ENCODE data around the gene MRPL48.
A peak's percentile ranks its signal among the peaks of the same experiment; 100 is the strongest.
"Not testable (repeated sequence)": the region's sequence is repeated elsewhere in the genome, so short reads cannot be mapped to it uniquely, and the experiment has no call there.

Gene MRPL48

DNA sequence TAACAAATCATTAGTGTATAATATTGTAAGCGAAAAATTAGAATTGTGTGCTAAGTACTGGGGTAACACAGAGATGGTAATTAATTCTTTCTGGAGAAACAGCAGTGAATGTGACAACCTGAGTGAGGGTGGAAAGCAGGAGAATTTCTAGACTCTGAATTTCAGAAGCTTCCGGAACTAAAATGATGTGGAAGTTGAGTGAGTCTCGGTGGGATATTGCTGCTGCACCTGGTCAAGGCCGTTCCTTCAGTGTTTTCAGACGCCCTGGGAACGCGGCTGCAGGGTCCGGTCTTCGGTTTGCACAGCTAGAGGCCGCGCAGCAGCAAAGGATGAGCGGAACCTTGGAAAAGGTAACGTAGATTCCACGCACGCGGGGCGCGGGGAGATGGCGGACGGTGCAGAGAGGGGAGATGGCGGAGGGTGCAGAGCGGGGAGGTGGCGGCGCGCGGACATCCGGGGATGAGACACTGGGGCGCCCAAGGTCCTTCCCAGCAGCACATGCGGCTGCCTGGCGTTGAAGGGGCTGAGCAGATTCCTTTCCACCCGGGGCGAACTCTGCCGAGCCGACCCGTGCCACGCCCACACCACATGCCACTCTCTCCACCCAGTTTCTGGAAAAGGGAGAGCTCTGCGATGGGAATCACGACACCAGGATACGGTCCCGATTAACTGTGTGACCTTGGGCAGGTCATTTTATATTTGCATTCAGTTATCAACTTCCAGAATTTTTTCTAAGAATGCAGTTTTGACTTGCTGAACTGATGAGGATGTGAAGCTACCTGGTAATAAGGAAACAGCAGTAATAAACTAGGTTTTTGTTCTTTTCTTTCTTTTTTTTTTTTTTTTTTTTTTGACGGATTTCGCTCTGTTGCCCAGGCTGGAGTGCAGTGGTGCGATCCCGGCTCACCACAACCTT is at the start of gene MRPL48:
MRPL48 (plus strand) TSS at position 232 of the 916 bp plus-strand sequence; CDS start at position 330, 98 bp downstream.
- DNase-seq (ENCODE audit: low spot score) = peak; percentile 87

DNA sequence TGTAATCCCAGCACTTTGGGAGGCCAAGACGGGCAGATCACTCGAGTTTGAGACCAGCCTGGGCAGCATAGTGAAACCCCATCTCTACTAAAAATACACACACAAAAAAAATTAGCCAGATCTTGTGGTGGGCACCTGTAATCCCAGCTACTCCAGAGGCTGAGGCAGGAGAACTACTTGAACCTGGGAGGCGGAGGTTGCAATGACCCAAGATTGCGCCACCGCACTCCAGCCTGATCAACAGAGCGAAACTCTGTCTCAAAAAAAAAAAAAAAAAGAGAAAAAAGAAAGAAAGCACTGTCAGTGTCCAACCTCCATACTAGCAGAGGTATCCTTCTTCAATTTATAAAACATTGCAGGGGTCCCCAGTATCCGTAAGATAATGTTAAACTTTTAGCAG is 44.6 kb upstream of the MRPL48 start:
- DNase-seq (ENCODE audit: low spot score) = no peak

DNA sequence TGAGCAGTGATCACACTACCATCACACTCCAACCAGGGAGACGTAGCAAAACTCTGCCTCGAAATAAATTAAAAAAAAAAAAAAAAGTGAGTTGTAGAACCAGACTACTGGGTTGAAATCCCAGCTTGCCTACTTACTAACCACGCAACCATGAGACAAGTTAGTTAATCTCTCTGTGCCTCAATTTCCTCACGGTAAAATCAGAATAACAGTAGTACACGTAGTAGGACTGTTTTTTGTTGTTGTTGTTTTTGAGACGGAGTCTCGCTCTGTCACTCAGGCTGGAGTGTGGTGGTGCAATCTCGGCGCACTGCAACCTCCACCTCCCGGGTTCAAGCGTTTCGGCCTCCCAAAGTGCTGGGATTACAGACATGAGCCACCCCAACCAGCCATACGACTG is 41.0 kb upstream of the MRPL48 start:
- DNase-seq (ENCODE audit: low spot score) = no peak

DNA sequence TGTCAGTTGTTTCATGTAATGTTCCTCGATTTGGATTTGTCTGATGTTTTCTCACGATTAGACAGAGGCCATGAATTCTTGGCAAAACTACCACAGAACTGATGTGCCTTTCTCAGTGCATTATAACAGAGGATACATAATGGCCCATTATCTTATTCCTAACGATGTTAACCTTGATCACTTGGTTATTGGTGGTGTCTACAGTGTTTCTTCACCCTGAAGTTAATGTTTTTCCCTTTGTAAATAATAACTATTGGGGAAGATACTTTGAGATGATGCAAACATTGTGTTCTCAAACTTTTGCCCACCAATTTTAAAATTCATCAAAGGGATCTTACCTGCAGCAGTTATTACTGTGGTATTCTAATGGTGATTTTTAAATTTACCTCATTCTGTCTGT is 39.9 kb upstream of the MRPL48 start:
- DNase-seq (ENCODE audit: low spot score) = no peak

DNA sequence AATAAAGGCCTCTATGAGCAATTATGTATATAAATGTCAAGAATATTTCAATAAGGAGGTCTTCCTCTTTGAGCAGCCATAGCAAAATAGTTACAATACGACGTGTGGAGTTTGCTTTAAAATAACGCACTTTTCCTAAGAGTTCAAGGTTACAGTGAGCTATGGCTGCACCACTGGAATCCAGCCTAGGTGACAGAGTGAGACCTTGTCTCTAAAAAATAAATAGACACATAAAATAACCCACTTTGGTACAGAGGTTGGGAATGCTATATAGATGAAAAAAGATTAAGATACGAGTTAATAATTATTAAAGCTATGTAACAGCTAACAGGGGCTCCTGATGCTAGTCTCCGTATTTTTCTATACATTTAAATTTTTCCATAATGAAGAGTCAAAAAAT is 39.4 kb upstream of the MRPL48 start:
- DNase-seq (ENCODE audit: low spot score) = no peak

DNA sequence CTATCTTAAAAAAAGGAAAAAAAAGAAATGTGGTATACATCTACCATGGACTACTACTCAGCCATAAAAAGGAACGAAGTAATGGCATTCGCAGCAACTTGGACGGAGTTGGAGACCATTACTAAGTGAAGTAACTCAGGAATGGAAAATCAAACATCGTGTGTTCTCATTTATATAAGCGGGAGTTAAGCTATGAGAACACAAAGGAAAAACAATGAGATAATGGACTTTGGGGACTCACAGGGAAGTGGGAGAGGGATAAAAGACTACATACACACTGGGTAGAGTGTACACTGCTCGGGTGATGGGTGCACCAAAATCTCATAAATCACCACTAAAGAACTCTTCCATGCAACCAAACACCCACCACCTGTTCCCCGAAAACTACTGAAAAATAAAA is 38.6 kb upstream of the MRPL48 start:
- no peak for DNase-seq (ENCODE audit: low spot score)

DNA sequence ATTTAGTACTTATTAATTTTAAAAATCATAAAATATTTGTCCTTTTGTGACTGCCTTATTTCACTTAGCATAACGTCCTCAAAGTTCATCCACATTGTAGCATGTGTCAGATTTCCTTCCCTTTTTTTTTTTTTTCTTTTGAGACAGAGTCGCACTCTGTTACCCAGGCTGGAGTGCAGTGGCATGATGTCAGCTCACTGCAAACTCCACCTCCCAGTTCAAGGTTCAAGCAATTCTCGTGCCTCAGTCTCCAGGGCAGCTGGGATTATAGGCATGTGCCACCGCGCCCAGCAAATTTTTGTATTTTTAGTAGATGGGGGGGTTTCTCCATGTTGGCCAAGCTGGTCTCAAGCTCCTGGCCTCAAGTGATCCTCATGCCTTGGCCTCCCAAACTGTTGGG is 37.4 kb upstream of the MRPL48 start:
- DNase-seq (ENCODE audit: low spot score) = no peak

DNA sequence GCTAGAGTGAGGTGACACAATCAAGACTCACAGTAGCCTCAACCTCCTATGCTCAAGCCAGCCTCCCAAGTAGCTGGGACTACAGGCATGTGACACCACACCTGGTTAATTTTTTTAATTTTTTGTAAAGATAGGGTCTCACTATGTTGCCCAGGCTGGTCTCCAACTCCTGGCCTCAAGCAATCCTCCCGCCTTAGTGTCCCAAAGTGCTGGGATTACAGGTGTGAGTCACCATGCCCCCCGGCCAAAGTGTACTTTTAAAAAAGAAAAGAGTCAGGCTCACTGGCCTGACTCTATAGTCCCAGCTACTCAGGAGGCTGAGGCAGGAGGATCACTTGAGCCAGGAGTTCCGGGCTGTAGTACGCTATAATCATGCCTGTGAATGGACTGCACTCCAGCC is 36.8 kb upstream of the MRPL48 start:
- DNase-seq (ENCODE audit: low spot score) = not testable (repeated sequence)

DNA sequence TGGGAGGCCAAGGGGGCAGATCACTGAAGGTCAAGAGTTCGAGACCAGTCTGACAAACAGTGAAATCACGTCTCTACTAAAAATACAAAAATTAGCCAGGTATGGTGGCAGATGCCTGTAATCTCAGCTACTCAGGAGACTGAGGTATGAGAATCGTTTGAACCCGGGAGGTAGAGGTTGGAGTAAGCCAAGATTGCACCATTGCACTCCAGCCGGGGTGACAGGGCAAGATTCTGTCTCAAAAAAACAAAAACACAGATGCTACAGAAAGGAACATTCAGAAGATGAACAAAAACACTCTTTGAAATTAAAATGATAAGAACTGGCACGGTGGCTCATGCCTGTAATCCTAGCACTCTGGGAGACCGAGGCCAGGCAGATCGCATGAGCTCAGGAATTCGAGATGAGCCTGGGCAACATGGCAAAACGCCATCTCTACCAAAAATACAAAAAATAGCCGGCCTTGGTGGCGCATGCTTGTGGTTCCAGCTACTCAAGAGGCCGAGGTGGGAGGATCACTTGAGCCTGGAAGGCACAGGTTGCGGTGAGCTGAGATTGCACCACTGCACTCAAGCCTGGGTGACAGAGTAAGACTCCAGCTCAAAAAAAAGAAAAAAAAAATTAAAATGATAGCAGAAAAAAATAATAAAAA is 35.3 kb upstream of the MRPL48 start:
- DNase-seq (ENCODE audit: low spot score) = no peak

DNA sequence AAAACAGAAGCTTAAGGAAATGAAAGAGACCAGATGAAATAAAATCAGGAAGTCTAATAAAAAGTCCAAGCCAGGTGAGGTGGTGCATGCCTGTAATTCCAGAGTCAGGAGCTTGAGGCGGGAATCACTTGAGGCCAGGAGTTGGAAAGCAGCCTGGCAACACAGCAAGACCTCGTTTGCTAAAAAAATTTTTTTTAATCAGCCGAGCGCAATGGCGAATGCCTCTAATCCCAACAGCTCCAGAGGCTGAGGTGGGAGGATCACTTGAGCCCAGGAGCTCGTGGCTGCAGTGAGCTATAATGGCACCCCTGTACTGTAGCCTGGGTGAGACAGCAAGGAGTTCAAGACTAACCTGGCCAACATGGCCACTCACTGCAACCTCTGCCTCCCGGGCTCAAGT is 34.8 kb upstream of the MRPL48 start:
- no peak for DNase-seq (ENCODE audit: low spot score)

DNA sequence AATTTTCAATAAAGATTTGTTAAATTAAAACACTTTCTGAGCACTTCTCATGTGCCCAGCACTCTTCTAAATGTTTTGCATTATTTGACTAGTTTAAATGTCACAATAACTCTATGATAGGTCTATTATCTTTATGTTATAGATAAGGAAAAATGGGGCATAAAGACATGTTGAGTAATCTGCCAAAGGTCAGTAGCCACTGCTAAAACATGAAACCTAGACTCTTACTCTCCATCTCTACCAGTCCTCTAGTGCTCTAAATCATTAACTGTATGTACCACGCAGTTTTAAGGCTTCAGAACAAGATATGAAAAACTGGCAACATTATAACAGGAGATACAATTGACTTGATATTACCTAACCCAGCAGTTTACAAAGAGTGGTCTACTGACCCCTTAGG is 33.7 kb upstream of the MRPL48 start:
- DNase-seq (ENCODE audit: low spot score) = no peak

DNA sequence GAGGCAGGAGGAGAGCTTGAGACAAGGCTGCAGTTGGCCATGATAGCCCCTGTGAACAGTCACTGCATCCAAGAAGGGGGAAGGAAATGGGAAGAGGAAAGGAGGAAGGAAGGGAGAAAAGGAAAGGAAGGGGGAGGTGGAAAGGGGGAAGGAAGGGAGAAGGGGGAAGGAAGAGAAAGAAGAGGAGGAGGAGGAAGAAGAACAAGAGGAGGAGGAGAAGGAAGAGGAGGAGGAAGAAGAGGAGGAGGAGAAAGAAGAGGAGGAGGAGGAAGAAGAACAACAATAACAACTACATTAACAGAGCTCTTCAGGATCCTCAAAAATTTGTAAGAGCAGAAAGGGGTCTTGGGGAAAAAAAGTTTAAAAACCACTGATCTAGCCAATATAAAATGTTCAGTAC is 32.0 kb upstream of the MRPL48 start:
- no peak for DNase-seq (ENCODE audit: low spot score)

DNA sequence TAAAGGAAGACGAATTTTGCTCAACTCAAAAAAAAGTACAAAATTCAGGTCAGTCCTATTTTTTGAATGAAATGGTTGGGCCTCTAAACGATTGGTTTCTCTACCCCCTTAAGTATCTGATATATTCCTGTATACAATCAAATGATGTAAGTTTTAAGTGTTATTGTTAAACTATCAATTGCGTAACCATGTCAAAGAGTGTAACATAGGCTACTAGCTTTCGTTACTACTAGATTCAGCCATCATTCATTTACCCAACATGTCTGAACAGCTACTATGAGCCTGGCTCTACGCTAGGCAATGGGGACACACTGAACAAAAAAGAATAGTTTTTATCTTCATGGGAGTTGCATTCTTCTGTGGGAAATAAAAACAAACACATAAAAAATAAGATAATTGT is 30.1 kb upstream of the MRPL48 start:
- no peak for DNase-seq (ENCODE audit: low spot score)

DNA sequence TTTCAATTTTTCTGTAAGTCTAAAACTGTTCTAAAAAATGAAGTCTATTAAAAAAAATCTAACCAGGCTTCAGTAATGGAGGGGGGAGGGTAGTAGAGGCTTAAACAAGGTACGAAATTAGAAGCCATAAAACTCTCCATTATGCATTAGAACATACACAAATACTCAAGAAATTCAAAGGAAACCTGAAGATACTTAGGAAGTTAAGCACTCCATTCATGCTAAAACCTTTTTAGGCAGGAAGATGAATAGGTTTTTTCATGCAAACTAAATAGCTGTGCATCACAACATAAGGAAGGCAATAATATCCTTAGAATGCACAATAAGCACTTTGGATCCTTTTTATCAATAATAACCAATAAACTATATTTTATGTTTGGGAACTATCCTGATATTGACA is 29.2 kb upstream of the MRPL48 start:
- DNase-seq (ENCODE audit: low spot score) = no peak

DNA sequence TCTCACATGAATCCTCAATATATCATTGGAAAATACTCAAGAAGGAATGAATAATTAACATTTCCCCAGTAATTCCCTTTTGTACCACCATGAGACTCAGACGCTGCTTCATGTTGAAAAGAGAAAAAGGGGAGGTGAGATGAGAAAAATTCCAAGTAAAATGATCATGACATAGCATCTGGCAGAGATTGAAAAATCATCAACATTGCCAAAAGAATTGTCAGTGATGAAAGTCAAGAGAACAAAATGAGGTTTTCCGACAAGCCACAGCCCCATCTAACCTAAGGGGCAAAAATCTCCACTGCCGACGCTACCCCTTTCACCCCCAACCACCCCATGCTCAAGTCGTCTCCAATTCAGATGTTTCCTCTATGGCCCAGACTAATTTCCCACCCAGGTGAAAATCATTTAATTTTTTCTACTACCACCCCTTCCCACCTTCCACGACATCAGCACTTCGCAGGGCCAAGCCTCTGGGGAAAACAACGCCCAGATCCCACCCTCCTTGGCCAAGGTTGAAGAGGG is 28.0 kb upstream of the MRPL48 start:
- no peak for DNase-seq (ENCODE audit: low spot score)

DNA sequence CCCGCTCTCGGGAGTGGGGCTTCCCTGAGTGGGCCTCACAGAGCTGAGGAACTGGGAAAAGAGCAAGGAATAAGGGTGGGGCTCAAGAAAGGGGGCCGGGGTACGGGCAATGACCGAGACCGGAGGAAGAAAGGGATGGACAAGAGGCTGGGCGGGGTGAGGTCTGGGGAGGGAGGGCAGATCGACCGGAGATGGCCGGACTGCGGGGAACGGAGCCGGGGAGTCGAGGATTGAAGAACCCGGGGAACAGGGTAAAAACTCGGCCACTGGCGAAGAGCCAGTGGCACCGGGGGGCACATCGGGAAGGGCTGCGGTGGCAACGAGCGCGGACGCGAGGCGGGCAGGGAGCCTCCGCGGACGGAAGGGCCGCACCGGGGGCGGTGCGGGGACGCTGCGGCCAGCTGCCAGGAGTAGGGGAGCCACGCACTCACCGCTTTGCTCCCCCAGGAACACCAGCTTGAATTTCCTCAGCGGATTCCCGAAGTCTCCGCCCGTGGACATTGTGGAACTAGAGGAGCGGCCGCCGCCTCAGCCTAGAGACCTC is 27.5 kb upstream of the MRPL48 start:
- DNase-seq (ENCODE audit: low spot score) = no peak

DNA sequence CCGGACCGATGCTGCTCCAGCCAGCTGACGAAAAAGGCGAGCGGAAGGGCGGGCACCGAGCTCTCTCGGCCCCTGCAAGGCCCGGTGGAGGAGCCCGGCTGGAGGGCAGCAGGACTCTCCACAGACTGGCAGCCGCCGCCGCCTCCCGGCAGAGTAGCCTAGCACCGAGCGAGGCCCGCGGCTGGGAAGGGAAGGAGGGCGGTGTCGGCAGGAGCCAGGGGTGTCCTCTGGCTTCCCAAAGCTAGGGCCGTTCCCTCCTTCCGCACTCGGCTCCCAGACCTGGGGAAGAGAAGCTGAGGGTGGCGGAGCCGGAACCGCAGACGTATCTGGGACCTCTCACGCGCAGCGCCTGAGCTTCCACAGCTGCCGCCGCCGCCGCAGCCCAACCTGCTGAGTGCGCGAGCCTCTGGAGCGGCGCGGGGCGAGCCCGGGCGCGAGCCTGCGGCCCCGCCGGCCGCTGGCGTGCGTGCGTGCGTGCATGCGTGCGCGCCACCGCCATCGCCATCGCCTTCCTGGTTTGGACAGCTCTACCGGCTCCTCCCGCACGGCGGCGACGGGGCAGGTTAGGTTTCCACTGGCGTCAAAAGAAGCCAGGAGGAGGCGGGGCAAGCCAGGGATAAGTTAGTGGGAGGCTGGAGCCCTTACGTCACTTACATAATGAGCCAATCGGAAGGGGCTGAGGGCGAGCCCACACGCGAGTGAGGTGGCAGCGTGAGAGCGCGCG is 26.8 kb upstream of the MRPL48 start, which contains the start of gene RAB6A:
RAB6A (minus strand) TSS at position 396 of the 724 bp plus-strand sequence. CDS start 439 bp downstream, outside the sequence.
- DNase-seq (ENCODE audit: low spot score) = peak; percentile 100

DNA sequence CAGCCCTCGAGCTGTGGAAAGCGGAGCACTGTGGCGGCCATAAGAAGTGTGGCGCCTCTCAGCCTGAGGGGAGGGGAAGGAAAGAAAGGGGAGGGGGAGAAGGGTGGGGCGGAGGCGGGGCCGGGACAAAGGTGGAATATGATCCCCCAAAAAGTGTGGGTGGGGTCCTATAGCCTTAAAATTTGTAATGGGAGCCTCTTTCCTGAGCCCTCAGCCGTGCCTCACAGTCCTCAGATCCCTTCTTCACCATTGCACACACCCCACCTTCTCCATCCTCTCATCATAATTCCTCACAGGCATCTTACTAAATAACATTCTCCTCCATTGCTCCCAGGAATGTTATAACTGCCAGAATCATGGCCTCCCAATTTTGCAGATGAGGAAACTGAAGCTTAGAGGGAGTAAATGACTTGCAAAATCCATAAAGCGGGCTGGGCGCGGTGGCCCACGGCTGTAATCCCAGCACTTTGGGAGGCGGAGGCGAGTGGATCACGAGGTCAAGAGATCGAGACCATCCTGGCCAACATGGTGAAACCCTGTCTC is 26.2 kb upstream of the MRPL48 start:
- no peak for DNase-seq (ENCODE audit: low spot score)

DNA sequence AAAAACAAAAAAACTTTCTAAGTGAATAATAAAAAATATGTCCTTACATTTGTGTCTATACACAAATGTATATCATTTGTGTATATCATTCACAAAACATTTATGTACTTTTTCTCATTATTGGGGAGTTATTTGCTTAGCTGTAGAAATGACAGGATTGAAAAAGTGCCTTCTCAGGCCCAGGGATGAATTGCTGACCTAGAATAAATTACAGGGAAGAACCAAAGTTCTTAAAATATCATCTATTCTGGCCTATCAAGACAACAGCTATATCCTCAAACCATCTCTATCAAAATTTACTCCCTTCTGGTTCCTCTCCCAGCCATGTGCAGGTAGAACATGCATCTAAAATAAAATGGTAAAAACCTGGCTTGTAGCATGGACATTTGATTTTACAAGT is 24.9 kb upstream of the MRPL48 start:
- no peak for DNase-seq (ENCODE audit: low spot score)

DNA sequence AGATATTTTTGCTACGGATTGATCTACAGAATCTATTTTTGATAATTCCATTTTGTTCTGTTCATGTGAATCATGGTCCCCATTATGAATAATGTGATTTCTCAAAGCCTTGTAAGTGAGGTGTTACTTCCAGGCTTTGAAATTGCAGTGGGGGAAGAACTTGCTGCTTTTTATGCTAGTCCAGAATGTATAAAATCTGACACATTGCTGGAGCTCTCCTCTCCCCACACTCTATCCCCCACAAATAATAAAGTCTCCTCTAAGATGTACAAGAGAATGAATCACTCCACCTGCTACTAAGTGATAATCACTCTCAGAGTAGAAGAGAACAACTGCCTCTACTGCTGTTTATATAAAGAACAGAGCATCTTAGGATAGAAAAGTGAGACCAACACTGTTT is 20.9 kb upstream of the MRPL48 start:
- no peak for DNase-seq (ENCODE audit: low spot score)

DNA sequence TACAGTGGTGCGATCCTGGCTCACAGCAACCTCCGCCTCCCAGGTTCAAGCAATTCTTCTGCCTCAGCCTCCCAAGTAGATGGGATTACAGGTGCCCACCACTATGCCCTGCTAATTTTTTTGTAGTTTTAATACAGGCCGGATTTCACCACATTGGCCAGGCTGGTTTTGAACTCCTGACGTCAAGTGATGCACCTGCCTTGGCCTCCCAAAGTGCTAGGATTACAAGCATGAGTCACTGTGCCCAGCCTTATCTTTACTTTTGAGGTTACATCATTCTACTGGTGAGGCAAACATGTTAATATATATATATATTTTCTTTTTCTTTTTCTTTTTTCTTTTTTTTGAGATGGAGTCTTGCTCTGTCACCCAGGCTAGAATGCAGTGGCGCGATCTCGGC is 16.9 kb upstream of the MRPL48 start:
- not testable (repeated sequence) for DNase-seq (ENCODE audit: low spot score)
